DOHH2 (cell line): Measurements from ENCODE around the gene EML5.

Experiments
- EZH2phosphoT487 ChIP-seq: fragments of 200-600 bp; sonication (generic); IDR thresholded peaks from 2 replicates; pipeline ENCODE4 v1.6.1; 2017; ENCODE audit warnings: borderline replicate concordance, mild to moderate bottlenecking, antibody characterized with exemption, low read length, moderate library complexity, mixed read lengths
- TF ChIP-seq, protein P1 (sequence below): fragments of 200-600 bp; sonication (generic); IDR thresholded peaks from one replicate; pipeline ENCODE4 v1.5.1; 2014; ENCODE audit warnings: antibody characterized with exemption, mild to moderate bottlenecking, low read depth, low read length; ENCODE audit not compliant: poor library complexity, severe bottlenecking

DNA sequence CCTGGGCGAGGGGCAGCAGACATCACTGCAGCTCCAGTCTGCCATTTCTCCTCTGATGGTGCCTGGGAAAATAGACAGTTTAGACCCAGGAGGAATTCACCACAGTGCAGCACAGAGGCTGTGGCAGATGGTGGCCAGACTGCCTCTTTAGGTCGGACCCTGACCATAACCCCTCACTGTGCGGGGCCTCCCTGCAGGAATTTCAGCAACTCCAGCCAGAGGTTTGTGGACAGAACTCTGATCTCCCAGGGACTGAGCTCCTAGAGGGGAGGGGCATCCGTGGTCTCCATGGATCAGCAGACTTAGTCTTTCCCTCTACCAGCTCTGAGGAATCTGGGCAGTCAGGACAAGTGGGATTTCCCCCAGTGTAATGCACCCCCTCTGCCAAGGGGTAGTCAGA is 123.4 kb downstream of the EML5 start:
- TF ChIP-seq, protein P1, sequence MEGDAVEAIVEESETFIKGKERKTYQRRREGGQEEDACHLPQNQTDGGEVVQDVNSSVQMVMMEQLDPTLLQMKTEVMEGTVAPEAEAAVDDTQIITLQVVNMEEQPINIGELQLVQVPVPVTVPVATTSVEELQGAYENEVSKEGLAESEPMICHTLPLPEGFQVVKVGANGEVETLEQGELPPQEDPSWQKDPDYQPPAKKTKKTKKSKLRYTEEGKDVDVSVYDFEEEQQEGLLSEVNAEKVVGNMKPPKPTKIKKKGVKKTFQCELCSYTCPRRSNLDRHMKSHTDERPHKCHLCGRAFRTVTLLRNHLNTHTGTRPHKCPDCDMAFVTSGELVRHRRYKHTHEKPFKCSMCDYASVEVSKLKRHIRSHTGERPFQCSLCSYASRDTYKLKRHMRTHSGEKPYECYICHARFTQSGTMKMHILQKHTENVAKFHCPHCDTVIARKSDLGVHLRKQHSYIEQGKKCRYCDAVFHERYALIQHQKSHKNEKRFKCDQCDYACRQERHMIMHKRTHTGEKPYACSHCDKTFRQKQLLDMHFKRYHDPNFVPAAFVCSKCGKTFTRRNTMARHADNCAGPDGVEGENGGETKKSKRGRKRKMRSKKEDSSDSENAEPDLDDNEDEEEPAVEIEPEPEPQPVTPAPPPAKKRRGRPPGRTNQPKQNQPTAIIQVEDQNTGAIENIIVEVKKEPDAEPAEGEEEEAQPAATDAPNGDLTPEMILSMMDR = no peak
- TF ChIP-seq EZH2phosphoT487 = no peak
